GM18507 (cell line): ENCODE measurements around the gene ST3GAL2.
"Not testable (repeated sequence)": the region's sequence is repeated elsewhere in the genome, so short reads cannot be mapped to it uniquely, and the experiment has no call there.

Source experiments
- DNase-seq: peaks from one replicate; pipeline ENCODE4 v3.0.0; 2011; ENCODE audit warnings: low read depth; ENCODE audit not compliant: insufficient read length; ENCODE audit errors: extremely low spot score
- FAIRE-seq: peaks from 2 replicates; lab custom pipeline; 2011; peaks lifted over from hg19 to GRCh38; lab: Jason Lieb, UNC

The ST3GAL2 gene

DNA sequence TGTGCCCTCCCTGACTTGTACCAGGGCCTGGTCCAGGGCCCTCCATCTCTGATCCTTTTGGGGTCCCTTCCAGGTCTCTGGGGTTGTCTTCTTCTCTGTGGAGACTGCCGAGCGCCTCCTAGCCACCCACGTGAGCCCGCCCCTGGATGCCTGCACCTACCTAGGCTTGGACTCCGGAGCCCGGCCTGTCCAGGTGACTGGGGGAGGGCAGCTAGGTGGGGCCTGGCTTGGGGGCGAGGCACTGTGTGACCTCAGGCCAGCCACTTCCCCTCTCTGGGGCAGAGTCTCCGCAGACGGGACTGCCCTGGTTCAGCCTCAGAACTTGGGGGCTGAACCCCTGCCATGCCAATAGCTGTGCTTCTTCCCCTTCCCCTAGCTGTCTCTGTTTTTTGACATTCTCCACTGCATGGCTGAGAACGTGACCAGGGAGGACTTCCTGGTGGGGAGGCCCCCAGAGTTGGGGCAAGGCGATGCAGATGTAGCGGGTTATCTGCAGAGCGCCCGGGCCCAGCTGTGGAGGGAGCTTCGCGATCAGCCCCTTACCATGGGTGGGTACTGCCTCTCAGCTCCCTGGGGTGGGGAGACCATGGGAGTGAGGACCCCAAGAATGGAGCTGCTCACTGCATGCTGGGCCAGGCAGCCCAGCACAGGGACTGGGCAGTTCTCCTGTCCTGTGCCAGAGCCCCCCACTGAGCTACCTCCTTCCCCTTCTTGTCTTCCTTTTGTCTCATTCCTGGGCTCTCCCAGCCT, 30.1 kb upstream of the ST3GAL2 start:
- FAIRE-seq (no peak), DNase-seq (no peak)

- no peak for FAIRE-seq
- DNase-seq = no peak
These were observed 28.7 kb upstream of the ST3GAL2 start for GRCh38 chr16:70467608-70468007.

GRCh38 chr16:70467113-70467512, 28.2 kb upstream of the ST3GAL2 start:
- FAIRE-seq = no peak
- no peak for DNase-seq

DNA sequence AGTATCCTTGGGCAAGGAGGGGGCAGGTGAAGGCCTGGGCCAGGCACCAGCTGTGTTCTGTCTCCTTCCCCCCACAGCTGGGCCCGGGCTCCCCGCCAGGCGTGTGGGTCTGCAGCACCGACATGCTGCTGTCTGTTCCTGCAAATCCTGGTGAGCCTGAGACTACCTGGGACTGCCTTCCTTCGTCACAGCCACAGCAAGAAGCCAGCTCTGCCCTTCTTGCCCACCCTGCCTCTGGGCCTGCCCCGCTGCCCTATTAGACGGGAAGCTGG, 27.8 kb upstream of the ST3GAL2 start:
- FAIRE-seq (no peak), DNase-seq (no peak)

GRCh38 chr16:70465999-70466804, 27.3 kb upstream of the ST3GAL2 start:
- DNase-seq (no peak), FAIRE-seq (no peak)

GRCh38 chr16:70463235-70463634, 24.3 kb upstream of the ST3GAL2 start:
- FAIRE-seq (no peak), DNase-seq (no peak)

- DNase-seq = no peak
- no peak for FAIRE-seq
These were observed 21.9 kb upstream of the ST3GAL2 start for GRCh38 chr16:70460737-70461261.

- DNase-seq = no peak
- no peak for FAIRE-seq
These were observed 18.7 kb upstream of the ST3GAL2 start for GRCh38 chr16:70457446-70458166.

DNA sequence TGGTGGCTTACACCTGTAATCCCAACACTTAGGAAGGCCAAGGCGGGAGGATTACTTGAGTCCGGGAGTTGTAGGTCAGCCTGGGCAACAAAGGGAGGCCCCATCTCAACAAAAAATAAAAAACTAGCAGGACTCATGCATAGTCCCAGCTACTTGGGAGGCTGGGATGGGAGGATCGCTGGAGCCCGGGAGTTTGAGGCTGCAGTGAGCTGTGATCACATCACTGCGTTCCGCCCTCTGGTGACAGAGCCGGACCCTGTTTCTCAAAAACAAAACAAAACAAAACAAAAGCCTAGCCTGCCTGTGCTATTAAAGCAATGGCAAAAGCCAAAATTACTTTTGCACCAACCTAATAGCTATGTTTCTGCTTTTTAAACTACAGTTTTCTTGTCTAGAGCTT, 17.0 kb upstream of the ST3GAL2 start:
- DNase-seq (no peak), FAIRE-seq (no peak)

- FAIRE-seq = peak; percentile 74
These were observed 15.5 kb upstream of the ST3GAL2 start, which contains the start of gene FCSK for GRCh38 chr16:70454222-70455034. Gene FCSK, plus strand, starts transcription at chr16:70454595. Its CDS starts 8,596 bp downstream, at chr16:70463191.

GRCh38 chr16:70453892-70454221, 15.0 kb upstream of the ST3GAL2 start:
- DNase-seq (no peak), FAIRE-seq (no peak)

More at GRCh38 chr16:70454222-70455034, 15.5 kb upstream of the ST3GAL2 start, which contains the start of gene FCSK:
- DNase-seq = peak; percentile 71

DNA sequence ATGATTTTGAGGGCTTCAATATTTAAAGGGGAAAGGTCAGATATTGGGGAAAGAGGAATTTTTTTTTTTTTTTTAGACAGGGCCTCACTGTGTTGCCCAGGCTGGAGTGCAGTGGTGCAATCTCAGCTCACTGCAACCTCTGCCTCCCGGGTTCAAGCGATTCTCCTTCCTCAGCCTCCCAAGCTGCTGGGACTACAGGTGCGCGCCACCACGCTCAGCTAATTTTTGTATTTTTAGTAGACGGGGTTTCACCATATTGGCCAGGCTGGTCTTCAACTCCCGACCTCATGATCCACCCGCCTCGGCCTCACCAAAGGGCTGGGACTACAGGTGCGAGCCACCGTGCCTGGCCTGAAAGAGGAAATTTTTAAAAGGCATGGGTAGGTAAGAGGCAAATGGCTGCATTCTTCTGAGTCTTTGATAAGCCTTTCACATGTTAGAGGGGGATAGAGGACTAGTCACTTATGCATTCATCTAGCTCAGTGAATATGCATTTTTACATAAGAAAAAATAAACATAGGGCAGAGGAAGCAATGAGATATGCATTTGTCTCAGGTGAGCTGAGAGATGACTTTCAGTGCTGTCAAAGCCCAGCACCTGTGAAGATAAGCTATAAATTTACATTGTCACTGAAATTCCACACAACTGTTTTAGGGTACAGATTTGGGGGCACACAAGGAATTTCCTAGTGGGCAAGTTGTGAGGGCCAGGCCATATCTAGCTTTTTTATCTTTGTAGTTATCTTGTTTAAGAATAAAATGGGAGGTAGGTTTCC, 14.4 kb upstream of the ST3GAL2 start:
- FAIRE-seq (no peak), DNase-seq (no peak)

GRCh38 chr16:70451004-70451340, 12.1 kb upstream of the ST3GAL2 start:
- FAIRE-seq, DNase-seq: not testable (repeated sequence)

DNA sequence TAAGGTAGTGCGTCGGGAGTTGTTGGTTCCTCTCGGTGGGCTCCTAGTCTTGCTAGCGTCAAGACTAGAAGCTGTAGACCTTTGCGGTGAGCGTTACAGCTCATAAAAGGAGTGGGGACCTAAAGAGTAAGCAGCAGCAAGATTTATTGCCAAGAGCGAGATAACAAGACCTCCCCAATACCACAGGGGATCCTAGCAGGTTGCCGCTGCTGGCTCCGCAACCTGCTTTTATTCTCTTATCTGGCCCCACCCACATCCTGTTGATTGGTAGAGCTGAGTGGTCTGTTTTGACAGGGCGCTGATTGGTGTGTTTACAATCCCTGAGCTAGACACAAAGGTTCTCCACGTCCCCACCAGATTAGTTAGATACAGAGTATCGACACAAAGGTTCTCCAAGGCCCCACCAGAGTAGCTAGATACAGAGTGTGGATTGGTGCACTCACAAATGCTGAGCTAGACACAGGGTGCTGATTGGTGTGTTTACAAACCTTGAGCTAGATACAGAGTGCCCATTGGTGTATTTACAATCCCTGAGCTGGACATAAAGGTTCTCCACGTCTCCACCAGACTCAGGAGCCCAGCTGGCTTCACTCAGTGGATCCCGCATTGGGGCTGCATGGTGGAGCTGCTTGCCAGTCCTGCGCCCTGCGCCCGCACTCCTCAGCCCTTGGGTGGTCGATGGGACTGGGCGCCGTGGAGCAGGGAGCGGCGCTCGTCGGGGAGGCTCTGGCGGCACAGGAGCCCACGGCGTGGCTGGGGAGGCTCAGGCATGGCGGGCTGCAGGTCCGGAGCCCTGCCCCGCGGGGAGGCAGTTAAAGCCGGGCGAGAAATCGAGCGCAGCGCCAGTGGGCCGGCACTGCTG, 11.5 kb upstream of the ST3GAL2 start:
- not testable (repeated sequence) for DNase-seq, FAIRE-seq

- no peak for FAIRE-seq
- no peak for DNase-seq
These were observed 9.2 kb upstream of the ST3GAL2 start for GRCh38 chr16:70448075-70448474.

GRCh38 chr16:70444249-70445063, 5.6 kb upstream of the ST3GAL2 start:
- no peak for FAIRE-seq
- no peak for DNase-seq

DNA sequence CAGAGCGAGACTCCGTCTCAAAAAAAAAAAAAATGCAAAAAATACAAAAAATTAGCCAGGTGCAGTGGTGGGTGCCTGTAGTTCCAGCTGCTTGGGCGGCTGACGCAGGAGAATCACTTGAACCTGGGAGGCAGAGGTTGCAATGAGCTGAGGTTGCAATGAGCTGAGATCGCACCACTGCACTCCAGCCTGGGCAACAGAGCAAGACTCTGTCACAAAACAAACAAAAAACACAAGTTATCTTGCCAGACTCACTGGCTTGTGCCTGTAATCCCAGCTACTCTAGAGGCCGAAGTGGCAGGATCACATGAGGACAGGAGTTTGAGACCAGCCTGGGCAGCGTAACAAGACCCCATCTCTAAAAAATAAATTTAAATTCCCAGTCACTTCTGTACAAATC, 3.4 kb upstream of the ST3GAL2 start:
- no peak for FAIRE-seq
- no peak for DNase-seq
